Loucy (cell line): ENCODE measurements around the gene EGFL7.

Experiments
- CTCF ChIP-seq: fragments of 200-600 bp; sonication (generic); conservative IDR thresholded peaks from 2 replicates; pipeline ENCODE4 v1.5.1; 2014; ENCODE audit warnings: mild to moderate bottlenecking, antibody characterized with exemption, low read length
- EZH2phosphoT487 ChIP-seq: fragments of 200-600 bp; IDR thresholded peaks from 2 replicates; pipeline ENCODE4 v1.6.1; 2018; ENCODE audit warnings: antibody characterized with exemption, mild to moderate bottlenecking, moderate library complexity, borderline replicate concordance

DNA sequence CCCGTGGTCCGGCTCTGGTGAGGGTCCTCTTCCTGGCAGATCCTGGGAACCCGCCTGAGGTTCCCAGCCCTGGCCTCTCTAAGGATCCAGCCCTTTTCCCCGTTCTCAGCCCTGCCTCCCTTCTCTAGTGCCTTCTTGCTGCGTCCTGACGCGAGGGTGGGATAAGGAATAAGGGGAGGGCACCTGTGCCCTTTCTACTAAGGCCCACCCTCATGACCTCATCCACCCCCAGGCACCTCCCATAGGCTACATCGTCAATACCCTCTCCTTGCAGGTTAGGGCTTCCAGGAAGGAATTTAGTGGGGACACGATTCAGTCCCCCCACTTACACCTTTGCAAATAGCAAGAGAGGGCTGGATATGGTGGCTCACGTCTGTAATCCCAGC is 38.9 kb downstream of the EGFL7 start:
- TF ChIP-seq CTCF (no peak), EZH2phosphoT487 (no peak)
